Mucosa of rectum (tissue), 2 donors: ENCODE data around the gene EIF2D.
A peak's percentile ranks its signal among the peaks of the same experiment; 100 is the strongest.
"Not testable (repeated sequence)": the region's sequence is repeated elsewhere in the genome, so short reads cannot be mapped to it uniquely, and the experiment has no call there.

ENCODE experiments used
- H3K27ac ChIP-seq, 2 donors: one replicate each; pipeline ENCODE4 v1.7.0; 2013; ENCODE audit warnings: inconsistent platforms in 2 of 2, low read depth in 2 of 2, low read length in 2 of 2
- H3K27me3 ChIP-seq, 2 donors: one replicate each; pipeline ENCODE4 v1.7.0; 2013; ENCODE audit warnings: low read length in 2 of 2; ENCODE audit not compliant: control insufficient read depth in 2 of 2, insufficient read depth in 2 of 2
- H3K36me3 ChIP-seq, 2 donors: one replicate each; pipeline ENCODE4 v1.7.0; 2013; ENCODE audit warnings: low read length in 2 of 2; ENCODE audit not compliant: control insufficient read depth in 2 of 2, insufficient read depth in 2 of 2
- H3K4me1 ChIP-seq, 2 donors: one replicate each; pipeline ENCODE4 v1.7.0; 2013; ENCODE audit warnings: low read length in 2 of 2, mild to moderate bottlenecking in 1 of 2; ENCODE audit not compliant: control insufficient read depth in 2 of 2, insufficient read depth in 2 of 2
- H3K4me3 ChIP-seq, 2 donors: one replicate each; pipeline ENCODE4 v1.7.0; 2013; ENCODE audit warnings: low read length in 2 of 2
- H3K9ac ChIP-seq, 2 donors: one replicate each; pipeline ENCODE4 v1.7.0; 2013; ENCODE audit warnings: low read length in 2 of 2, low read depth in 1 of 2, mild to moderate bottlenecking in 1 of 2
- H3K9me3 ChIP-seq, 2 donors: one replicate each; pipeline ENCODE4 v1.7.0; 2013; ENCODE audit warnings: low read length in 2 of 2; ENCODE audit not compliant: control insufficient read depth in 2 of 2
- donor health status: healthy.
- donor health status: Normal muscosa, but diverticular disease.

Gene EIF2D

DNA sequence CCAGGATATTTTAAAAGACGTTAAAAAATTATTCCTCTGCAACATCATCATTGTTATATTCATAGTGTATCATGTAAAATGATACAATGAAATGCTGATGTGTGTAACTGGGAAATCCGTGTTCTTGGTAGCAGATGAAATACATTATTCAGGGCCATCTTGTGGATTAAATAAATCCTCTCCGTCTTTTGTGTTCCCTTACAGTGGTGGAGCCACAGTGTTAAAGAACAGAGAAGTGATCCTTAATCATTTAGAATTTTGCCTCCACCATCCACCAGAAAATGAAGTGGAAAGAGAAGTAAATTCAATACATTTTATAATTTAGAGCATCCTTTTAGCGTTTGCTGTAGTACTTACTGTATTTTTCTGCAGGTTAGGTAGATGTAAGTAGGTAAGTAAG, 24.4 kb upstream of the EIF2D start:
- Histone ChIP-seq H3K9ac (no peak overlapping the region), H3K4me3 (no peak overlapping the region)

DNA sequence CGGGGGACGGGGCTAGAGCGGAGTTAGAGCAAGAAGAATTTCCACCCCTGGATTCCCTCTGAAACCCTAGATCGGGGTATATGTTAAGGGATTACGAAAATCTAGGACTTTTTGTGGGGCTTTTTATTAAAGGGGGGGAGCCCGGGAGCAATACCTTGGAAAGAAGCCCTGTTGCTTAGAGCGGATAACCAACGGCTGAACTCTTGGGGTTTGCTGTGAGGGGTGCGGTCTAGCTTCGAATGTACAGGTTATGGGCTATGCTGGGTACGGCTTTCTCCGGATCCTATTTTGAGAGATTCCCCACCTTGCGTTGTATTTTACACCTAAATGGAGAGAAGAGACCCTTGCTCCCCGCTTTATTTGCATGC, 23.7 kb upstream of the EIF2D start:
- peaks cover 0 to 3% of the 10 kb centered on the region in 2 donors for H3K27me3 ChIP-seq
- H3K9ac ChIP-seq = peak overlapping the region; percentile 24 to 77
- no peaks in the 10 kb centered on the region for H3K9me3 ChIP-seq
- peaks cover 10 to 11% of the 10 kb centered on the region in 2 donors for H3K4me1 ChIP-seq
- H3K27ac ChIP-seq = peak overlapping the region in 1 of 2 donors; percentile 56
- H3K36me3 ChIP-seq = no peaks in the 10 kb centered on the region
- peak overlapping the region; percentile 74 to 92 for H3K4me3 ChIP-seq

More for the DNA sequence above, 24.4 kb upstream of the EIF2D start:
- H3K9me3 ChIP-seq = no peaks in the 10 kb centered on the region
- H3K36me3 ChIP-seq = no peaks in the 10 kb centered on the region
- H3K4me1 ChIP-seq = peaks cover 10 to 11% of the 10 kb centered on the region in 2 donors
- no peak overlapping the region for H3K27ac ChIP-seq
- peaks cover 0 to 3% of the 10 kb centered on the region in 2 donors for H3K27me3 ChIP-seq

DNA sequence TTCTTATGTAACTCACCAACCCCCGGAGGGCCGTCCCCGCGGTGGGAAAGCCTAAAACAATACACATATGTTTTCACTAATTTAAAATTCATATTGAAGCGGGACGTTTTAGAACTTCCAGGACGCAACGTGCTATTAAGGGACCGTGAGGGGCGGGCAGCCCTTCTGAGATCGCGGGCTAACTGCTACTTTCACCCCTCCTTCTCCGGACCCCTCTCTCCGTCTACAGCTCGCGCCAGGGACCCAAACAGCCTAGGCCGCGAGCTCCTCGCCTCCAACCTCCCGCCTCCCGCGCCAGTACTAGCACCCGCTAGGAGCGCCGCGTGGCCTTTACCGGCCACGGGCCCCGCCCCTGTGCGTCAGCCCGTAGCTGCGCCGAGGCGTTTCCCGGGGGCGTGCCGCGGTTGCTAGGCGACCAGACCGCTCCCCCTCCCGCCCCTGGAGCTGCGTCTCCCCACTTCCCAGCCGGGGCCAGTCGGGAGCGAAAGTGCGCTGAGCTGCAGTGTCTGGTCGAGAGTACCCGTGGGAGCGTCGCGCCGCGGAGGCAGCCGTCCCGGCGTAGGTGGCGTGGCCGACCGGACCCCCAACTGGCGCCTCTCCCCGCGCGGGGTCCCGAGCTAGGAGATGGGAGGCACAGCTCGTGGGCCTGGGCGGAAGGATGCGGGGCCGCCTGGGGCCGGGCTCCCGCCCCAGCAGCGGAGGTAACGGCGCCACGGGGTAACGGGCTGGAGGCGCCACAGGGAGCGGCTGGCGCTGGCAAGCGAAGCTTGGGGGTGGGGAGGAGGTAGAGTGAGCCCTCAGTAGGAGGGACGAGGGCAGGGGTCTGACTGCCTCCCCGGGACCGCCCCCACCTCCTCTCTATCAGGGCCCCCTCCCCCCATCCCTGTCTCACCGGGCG, 23.1 kb upstream of the EIF2D start, which contains the start of gene DYRK3:
Gene DYRK3, plus strand, starts transcription at position 457 of the 898 bp plus-strand sequence. Its CDS starts 168 bp downstream, at position 625.
- Histone ChIP-seq H3K27ac (peak within 1 kb of the TSS; percentile 49 to 56), H3K4me3 (peak within 1 kb of the TSS; percentile 74 to 92), H3K27me3 (peaks cover 0 to 3% of the 10 kb centered on the region in 2 donors), H3K4me1 (peaks cover 10 to 11% of the 10 kb centered on the region in 2 donors), H3K9me3 (no peaks in the 10 kb centered on the region), H3K9ac (peak within 1 kb of the TSS; percentile 77), H3K36me3 (no peaks in the 10 kb centered on the region)

DNA sequence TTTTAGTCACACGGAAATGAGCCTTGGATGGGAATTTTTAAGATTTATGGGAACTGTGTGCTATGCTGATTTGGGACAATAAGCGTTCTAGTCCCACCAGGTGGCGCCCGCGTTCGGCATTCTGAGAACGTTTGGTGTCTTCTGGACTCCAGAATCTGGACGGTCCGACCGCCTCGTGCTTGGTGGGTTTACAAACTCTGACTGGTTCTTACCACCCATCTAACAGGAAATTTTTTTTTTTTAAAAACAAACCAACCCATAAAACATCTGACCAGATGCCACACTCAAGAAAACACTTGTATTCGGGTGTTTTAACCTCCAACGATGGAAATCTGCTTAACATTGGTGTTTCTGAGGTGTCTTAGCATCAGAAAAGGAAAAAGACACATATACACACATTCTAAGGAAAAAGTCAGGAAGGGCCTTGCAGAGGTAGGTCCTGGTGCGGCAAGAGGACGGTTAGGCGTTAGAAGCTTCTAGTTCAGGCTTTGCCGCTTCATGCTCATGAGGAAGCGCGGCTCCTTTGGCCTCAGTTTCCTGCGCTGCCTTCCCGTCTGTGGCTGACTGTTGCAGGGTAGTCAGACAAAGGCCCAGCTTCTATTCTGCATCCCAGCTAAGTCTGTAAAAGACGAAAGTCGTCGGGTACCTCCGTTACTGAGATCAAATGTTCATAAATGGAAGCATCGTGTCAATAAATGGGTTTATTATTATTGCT, 22.3 kb upstream of the EIF2D start:
- H3K4me3 ChIP-seq = peak overlapping the region; percentile 74 to 92
- peak overlapping the region; percentile 77 for H3K9ac ChIP-seq
- H3K27me3 ChIP-seq = peaks cover 0 to 3% of the 10 kb centered on the region in 2 donors
- no peaks in the 10 kb centered on the region for H3K9me3 ChIP-seq
- no peaks in the 10 kb centered on the region for H3K36me3 ChIP-seq
- H3K27ac ChIP-seq = peak overlapping the region; percentile 46 to 56
- H3K4me1 ChIP-seq = peaks cover 10 to 11% of the 10 kb centered on the region in 2 donors

DNA sequence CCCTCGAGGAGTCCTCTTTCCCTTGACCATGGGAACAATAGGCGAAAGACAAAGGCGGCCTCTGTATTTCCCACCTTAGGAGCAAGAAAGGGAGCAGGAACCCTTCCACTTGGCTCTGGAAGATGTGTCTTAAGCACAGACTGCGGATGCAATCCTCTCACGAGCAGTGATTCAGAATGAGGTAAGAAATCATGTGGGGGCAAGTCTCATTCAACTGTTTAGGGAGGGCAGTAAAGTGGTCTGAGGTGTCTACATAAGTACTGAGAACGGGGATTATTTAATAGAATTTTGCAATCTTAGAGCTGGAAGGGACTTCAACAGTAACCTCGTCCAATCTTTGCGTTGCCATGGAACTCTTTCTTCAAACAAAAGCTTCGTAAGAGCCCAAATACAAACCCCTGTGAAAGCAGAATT, 21.4 kb upstream of the EIF2D start:
- Histone ChIP-seq H3K36me3 (no peaks in the 10 kb centered on the region), H3K27me3 (peaks cover 0 to 3% of the 10 kb centered on the region in 2 donors), H3K27ac (no peak overlapping the region), H3K9ac (no peak overlapping the region), H3K4me1 (peaks cover 10 to 11% of the 10 kb centered on the region in 2 donors), H3K9me3 (no peaks in the 10 kb centered on the region), H3K4me3 (no peak overlapping the region)

DNA sequence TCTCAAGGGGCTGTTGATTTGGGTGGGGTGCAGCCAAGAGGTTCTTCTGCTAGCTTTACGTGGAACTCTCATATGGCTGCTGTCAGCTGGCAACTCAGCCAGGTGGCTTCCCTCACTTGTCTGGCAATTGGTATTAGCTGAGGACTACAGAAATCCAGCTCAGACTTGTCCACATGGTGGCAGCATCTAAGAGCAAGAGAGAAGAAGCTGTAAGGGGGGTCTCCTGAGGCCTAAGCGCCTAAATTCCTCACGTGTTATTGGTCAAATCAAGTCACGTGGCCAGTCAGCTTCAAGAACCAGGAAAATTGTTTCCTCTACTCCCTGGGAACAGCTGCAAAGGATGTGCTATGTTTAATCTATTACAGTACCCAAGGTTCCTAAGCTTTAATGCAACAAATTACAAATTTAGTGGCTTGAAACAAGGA, 18.8 kb upstream of the EIF2D start:
- H3K4me3 ChIP-seq = no peak overlapping the region
- no peak overlapping the region for H3K27ac ChIP-seq
- H3K9me3 ChIP-seq = no peaks in the 10 kb centered on the region
- H3K36me3 ChIP-seq = no peaks in the 10 kb centered on the region
- peaks cover 0 to 2% of the 10 kb centered on the region in 2 donors for H3K27me3 ChIP-seq
- H3K9ac ChIP-seq = no peak overlapping the region
- H3K4me1 ChIP-seq = peaks cover 10% of the 10 kb centered on the region in 2 donors

DNA sequence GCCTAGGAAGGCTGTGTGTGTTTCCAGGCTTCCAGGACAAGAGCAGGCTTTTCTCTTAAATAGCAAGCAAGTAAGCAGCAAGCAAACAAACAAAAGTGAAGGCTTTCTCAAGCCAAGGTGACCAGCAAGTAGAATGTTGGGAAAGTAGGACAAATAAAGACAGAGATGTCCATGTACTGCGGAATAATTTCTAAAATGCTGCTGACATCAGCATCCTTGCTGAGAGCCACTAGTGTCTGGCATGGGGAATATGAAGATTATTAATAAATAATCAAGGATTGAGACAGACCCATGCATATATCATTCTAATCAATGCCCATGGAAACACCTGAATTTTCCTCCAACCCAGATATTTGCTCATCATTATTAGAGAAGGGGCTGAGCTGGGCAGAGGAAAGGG, 16.7 kb upstream of the EIF2D start:
- no peak overlapping the region for H3K27ac ChIP-seq
- no peaks in the 10 kb centered on the region for H3K36me3 ChIP-seq
- no peaks in the 10 kb centered on the region for H3K4me1 ChIP-seq

DNA sequence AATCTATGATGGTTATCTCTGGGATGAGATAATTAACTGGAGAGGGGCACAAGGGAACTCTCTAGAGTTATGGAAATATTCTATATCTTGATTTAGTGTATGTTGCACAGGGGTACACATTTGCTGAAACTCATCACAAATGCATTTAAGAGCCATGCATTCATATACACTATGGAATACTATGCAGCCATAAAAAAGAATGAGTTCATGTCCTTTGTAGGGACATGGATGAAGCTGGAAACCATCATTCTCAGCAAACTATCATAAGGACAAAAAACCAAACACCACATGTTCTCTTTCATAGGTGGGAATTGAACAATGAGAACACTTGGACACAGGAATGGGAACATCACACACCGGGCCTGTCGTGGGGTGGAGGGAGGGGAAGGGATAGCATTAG, 14.1 kb upstream of the EIF2D start:
- not testable (repeated sequence) for H3K9ac ChIP-seq, H3K4me1 ChIP-seq

More for the DNA sequence above, 16.7 kb upstream of the EIF2D start:
- Histone ChIP-seq H3K9me3 (no peaks in the 10 kb centered on the region), H3K27me3 (no peaks in the 10 kb centered on the region), H3K9ac (no peak overlapping the region), H3K4me3 (no peak overlapping the region)

DNA sequence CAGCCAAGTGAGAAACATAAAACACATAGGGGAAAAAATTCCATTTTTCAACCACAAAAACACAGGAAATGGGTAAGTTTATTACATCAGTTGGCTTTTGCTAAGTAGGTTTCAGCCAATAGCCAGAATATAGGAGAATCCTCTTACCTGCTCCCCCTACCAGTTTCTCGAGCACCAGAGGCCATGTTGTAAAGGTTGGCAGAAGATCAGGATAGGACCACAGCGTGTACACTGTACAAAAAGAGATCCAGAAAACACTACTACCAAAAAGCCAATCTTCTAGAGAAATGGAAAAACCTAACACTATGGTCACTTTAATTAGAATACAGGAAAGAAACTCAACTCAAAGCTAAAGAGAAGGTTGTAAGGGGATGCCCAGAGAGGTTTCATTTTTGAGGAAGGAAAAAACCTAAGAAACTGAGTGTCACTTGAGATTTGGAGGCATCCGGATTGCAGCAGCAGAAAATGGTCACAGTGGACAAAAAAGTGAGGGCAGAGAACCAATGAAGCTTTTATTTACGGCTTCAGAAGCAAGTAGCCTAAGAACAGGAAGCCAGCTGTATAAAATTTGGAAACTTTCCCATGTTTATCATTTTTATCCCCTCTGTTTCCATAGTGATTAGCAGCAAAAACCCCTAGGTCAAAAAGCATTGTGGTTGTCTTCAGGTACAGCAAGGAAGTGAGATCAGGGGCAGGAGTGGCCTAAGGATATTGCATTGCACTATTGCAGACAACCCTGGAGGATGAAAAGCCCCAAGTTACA, 2.9 kb downstream of the EIF2D start:
- no peaks in the 10 kb centered on the region for H3K9me3 ChIP-seq
- H3K9ac ChIP-seq = no peak overlapping the region
- H3K27me3 ChIP-seq = no peaks in the 10 kb centered on the region
- no peak overlapping the region for H3K4me3 ChIP-seq
- no peak overlapping the region for H3K27ac ChIP-seq
- H3K4me1 ChIP-seq = peaks cover 6% of the 10 kb centered on the region in 2 donors
- peaks cover 13 to 20% of the 10 kb centered on the region in 2 donors for H3K36me3 ChIP-seq

More for the DNA sequence above, 14.1 kb upstream of the EIF2D start:
- H3K4me3 ChIP-seq, H3K27me3 ChIP-seq, H3K9me3 ChIP-seq, H3K36me3 ChIP-seq, H3K27ac ChIP-seq: not testable (repeated sequence)
